Central memory CD8-positive, alpha-beta T cell (primary cell): ENCODE measurements around the gene AXIN1.
A peak's percentile ranks its signal among the peaks of the same experiment; 100 is the strongest.
"Not testable (repeated sequence)": the region's sequence is repeated elsewhere in the genome, so short reads cannot be mapped to it uniquely, and the experiment has no call there.

Source experiments
- ATAC-seq: fragments of 150-1000 bp; cut with Tn5 transposase; replicated peaks from 2 replicates; pipeline ENCODE4 v1.10.0; 2022; ENCODE audit warnings: mild to moderate bottlenecking, moderate FRiP score, moderate number of reproducible peaks; ENCODE audit not compliant: poor library complexity, severe bottlenecking; ENCODE audit errors: extremely low read depth
- DNase-seq, 2 donors: peaks; one replicate each; pipeline ENCODE4 v3.0.0; 2021; ENCODE audit warnings: low spot score in 2 of 2
- H3K27ac Mint-ChIP-seq: one replicate; pipeline ENCODE4 v1.8.0; 2022; ENCODE audit warnings: low read depth, mild to moderate bottlenecking, moderate library complexity, mixed read lengths
- H3K27me3 Mint-ChIP-seq: one replicate; pipeline ENCODE4 v1.8.0; 2022; ENCODE audit warnings: mixed read lengths
- H3K36me3 Mint-ChIP-seq: one replicate; pipeline ENCODE4 v1.8.0; 2022; ENCODE audit warnings: mild to moderate bottlenecking, moderate library complexity, mixed read lengths; ENCODE audit not compliant: insufficient read depth
- H3K4me1 Mint-ChIP-seq: one replicate; pipeline ENCODE4 v1.8.0; 2022; ENCODE audit warnings: mixed read lengths
- H3K4me3 Mint-ChIP-seq: one replicate; pipeline ENCODE4 v1.8.0; 2022; ENCODE audit warnings: mild to moderate bottlenecking, moderate library complexity, mixed read lengths
- H3K9me3 Mint-ChIP-seq: one replicate; pipeline ENCODE4 v1.8.0; 2022; ENCODE audit warnings: mixed read lengths

The AXIN1 gene

DNA sequence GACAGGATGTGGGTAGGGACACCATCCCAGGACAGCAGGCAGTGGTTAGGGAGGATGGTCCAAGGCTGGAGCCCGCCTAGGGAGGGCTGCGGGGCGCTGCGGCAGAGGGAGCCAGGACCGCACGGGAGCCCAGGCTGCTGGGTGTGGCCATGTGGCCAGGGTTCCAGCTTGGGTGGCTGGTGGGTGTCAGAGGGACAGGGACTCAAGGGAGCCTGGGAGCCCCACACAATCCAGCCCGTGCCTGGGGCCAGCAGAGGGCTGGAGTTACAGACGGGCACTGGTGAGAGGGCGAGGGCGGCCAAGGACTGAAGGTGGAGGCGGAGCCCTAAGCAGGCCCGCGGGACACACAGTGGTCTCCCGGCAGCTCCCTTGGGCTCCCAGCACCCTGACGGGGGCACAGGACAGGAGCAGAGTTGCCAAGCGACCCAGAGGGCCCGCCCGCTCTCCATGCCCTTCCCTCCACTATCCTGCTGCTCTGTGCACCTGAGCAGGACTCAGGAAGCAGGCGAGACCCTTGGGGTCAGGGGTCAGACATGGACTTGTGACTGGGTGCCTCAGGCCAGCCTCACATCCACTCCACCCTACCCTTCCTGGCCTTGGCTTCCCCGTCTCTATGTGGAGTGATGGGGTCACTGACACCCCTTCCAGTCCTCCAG is 10.7 kb upstream of the AXIN1 start:
- no peaks in the 10 kb centered on the region for H3K27me3 Mint-ChIP-seq
- no peak overlapping the region for H3K27ac Mint-ChIP-seq
- H3K9me3 Mint-ChIP-seq, result no peaks in the 10 kb centered on the region
- DNase-seq (no peak), ATAC-seq (no peak)
- H3K4me3 Mint-ChIP-seq, result peak overlapping the region; percentile 34
- peaks cover 5% of the 10 kb centered on the region for H3K36me3 Mint-ChIP-seq
- H3K4me1 Mint-ChIP-seq, result peaks cover 6% of the 10 kb centered on the region

DNA sequence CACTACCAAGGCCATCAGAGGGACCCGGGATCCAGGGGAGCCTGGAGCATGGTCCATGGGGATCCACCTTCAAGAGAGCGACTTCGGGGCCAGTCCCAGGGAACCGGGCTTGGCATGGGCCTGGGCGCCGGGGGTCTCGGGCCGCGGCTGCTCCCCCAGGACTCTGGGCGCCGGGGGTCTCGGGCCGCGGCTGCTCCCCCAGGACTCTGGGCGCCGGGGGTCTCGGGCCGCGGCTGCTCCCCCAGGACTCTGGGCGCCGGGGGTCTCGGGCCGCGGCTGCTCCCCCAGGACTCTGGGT is 10.1 kb upstream of the AXIN1 start:
- H3K27me3 Mint-ChIP-seq, H3K9me3 Mint-ChIP-seq, DNase-seq, H3K27ac Mint-ChIP-seq, H3K4me3 Mint-ChIP-seq, H3K4me1 Mint-ChIP-seq, H3K36me3 Mint-ChIP-seq, ATAC-seq: not testable (repeated sequence)

DNA sequence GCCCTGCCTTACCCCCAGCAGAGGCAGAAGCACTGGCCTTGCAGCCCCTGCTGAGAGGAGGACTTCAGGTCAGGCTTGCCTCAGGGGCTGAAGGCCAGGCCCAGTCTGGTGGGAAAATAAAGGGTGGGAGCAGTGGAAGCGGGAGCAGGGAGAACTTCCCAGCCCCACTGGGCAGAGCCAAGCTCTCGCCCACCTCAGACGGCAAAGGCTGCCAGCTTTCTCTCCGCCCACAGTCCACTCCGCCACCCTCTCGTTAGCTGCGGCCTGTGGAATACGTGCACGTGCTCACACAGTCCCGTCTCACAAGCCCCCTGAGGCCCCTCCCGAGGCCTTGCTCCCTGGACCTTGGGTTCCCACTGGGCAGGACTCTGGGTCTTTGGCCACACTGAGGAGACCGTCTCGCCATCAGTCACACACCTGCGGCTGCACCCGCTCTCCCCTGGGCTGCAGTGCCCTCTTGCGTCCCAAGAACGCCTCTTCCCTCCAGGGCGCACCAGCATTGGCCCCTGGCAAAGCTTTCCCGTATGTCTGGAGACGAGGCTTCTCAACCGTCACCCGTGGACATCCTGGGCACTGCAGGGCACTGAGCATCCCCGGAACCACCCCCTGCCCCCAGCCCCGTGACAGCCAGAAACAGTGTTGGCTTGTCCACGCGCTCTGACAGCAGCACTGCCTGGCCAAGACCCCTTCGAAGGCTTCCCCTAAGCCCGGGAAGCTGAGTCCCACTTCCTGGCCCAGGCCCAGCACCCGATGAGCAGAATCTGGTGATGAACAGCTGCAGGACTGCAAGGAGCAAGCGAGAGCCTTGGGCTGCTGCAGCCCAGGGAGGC is 9.6 kb upstream of the AXIN1 start:
- ATAC-seq (peak; percentile 89), DNase-seq (peak; percentile 55 to 60)
- H3K9me3 Mint-ChIP-seq, result no peaks in the 10 kb centered on the region
- H3K4me3 Mint-ChIP-seq, result no peak overlapping the region
- H3K36me3 Mint-ChIP-seq, result peaks cover 4% of the 10 kb centered on the region
- no peak overlapping the region for H3K27ac Mint-ChIP-seq
- H3K4me1 Mint-ChIP-seq, result peaks cover 6% of the 10 kb centered on the region
- H3K27me3 Mint-ChIP-seq, result no peaks in the 10 kb centered on the region

DNA sequence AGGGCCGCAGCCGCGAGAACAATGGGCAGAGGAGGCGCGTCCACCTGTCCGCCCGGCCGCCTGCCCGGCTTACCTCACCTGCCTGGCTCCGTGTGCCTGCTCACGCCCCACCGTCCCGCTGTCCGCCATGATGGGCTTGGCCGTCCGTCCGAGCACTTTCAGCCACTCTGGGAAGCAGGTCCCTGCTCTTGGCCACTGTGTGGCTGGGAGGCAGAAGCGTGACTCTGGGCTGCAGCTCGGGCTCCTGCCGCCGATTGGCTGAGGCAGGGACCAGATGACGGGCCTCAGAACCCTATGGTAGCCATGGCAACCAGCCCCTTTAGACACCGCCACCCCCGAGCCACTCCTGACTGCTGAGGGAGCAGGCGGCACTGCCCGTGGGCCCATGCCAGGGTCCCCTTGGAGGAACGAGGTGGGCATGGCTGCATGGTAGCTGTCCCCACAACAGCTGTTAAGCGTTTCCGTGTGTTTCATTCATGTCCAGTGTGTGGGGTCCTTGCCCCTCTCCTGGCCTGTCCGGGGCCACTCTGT is 8.9 kb upstream of the AXIN1 start:
- H3K36me3 Mint-ChIP-seq, result peaks cover 2% of the 10 kb centered on the region
- H3K4me1 Mint-ChIP-seq, result peaks cover 6% of the 10 kb centered on the region
- no peaks in the 10 kb centered on the region for H3K27me3 Mint-ChIP-seq
- H3K27ac Mint-ChIP-seq, result no peak overlapping the region
- H3K9me3 Mint-ChIP-seq, result no peaks in the 10 kb centered on the region
- no peak for ATAC-seq
- no peak for DNase-seq
- no peak overlapping the region for H3K4me3 Mint-ChIP-seq

DNA sequence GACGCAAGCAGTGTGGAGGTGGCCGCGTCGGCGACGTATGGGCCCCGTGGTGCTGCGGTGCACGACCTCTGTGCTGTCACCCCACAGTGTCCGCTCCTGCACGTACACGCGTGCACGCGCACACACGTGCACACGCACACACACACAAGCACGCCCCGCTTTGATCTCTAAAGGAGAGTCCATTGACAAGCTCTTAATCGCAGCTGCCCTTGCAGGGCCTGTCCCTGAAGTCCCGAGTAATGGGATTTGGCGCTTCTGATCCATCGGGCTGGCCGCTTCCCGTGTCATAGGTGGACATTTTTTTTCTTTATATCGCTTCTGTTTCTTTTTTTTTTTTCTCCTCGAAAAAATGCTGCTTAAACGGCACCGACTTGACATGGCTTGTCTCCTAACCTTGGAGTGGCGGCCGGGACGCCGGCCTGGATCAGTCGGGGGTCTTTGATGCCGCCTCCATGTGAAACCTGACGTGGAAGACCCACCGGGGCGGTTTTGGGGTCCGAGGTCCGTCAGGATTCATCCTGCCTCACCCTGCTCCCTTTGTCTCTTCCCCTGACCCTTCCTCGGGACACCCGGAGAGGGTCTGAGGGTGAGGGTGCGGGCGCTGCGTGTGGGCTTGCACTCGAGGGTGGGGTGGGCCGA is 8.3 kb upstream of the AXIN1 start:
- H3K27me3 Mint-ChIP-seq, result no peaks in the 10 kb centered on the region
- no peak overlapping the region for H3K27ac Mint-ChIP-seq

DNA sequence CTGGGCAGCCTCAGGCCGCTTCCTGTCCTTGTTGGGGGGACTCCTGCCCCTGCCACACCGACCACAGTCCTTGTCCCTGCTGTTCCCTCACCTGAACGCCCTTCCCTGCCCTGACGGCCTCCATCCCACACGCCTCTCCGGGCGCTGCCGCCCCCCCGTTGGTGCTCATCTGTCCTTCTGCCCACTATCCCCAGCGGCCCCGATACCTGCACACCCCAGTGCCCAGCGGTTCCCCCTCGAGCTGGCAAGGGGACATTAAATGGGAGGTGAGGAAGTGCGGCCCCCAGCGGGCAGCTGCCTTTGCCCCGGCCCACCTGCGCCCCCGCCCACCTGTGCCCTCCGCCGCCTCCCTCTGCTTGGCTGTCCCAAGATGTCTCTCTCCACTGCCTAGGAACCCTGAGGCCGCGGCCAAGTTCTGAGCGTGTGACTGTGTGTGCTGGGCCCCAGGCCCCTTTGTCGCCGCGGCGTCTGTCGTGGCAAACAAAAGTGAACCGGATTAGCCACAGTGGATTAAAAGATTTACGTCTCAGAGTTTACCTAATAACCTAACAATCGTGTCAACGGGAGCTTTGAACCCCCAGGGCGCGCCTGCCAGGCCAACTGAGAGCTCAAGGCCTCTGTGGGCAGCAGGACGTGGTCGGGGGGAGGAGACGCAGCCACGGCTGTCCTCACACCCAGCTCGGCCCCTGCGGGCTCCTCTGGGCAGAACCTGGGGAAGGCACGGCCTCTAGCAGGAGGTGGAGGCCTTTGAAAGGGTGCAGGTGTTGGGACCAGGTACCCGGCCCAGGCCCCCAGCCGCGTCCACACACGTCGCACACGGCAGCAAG is 7.6 kb upstream of the AXIN1 start:
- no peak overlapping the region for H3K4me3 Mint-ChIP-seq

More for the DNA sequence above, 8.3 kb upstream of the AXIN1 start:
- no peak for DNase-seq
- Mint-ChIP-seq H3K4me1 (peaks cover 6% of the 10 kb centered on the region), H3K36me3 (peaks cover 2% of the 10 kb centered on the region), H3K4me3 (no peak overlapping the region), H3K9me3 (no peaks in the 10 kb centered on the region)
- no peak for ATAC-seq

DNA sequence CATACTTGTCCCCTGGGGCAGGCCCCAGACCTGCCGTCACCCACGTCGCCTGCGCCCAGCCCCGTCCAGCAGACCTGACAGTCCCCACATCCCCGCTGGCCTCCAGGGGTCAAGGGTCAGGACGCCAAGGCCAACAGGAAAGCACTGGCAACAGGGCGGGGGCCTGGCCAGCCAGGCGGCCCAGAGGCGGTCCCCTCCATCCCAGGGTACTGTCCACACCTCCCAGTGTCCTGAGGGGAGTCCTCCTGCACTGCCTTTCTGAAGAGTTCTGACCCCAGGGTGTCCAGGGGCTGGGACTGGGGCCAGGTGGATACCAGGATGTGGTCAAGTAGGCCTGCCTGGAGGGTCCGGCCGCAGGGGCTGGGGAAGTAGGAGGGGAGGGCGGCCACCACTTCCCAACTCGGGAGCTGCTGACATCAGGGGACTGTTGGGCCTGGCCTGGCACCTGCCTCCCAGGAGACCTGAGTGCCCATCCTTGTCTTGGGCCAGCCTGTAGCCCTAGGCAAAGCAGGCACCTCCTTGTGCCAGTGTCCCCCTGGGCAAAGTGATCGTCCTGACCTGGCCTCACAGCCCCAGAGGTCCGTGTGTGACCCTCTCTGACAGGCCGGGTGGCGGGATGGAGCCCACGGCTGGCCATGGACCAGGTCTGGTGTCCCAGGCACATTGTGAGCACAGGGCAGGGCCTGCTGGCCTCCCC is 6.7 kb upstream of the AXIN1 start:
- Mint-ChIP-seq H3K4me3 (no peak overlapping the region), H3K4me1 (peaks cover 18% of the 10 kb centered on the region), H3K27ac (no peak overlapping the region)

More for the DNA sequence above, 7.6 kb upstream of the AXIN1 start:
- Mint-ChIP-seq H3K27ac (no peak overlapping the region), H3K27me3 (no peaks in the 10 kb centered on the region), H3K36me3 (peaks cover 4% of the 10 kb centered on the region), H3K4me1 (peaks cover 11% of the 10 kb centered on the region), H3K9me3 (no peaks in the 10 kb centered on the region)
- DNase-seq, result no peak
- no peak for ATAC-seq

DNA sequence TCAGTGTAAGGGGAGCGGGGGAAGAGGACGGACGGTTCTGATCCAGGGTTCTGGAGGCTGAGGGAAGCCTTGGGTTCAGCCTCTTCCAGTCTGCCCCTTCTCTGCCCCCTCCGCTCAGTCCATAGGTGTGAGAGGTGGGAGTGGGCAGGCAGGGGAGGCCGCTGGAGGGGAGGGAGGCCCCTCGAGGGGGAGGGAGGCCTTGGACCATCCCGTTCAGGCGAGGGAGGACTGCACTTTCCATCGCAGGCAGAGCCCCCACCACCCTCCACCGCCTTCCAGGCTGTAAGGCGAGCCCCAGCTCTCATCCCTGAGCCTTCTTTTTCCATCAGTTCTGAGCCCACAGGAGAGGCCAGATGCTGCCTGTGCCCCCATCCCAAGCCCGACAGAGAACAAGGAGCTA is 4.2 kb upstream of the AXIN1 start:
- H3K27me3 Mint-ChIP-seq, result no peaks in the 10 kb centered on the region
- DNase-seq (no peak), ATAC-seq (no peak)
- no peak overlapping the region for H3K27ac Mint-ChIP-seq
- H3K36me3 Mint-ChIP-seq, result peaks cover 13% of the 10 kb centered on the region
- no peak overlapping the region for H3K4me3 Mint-ChIP-seq
- peaks cover 19% of the 10 kb centered on the region for H3K4me1 Mint-ChIP-seq
- no peaks in the 10 kb centered on the region for H3K9me3 Mint-ChIP-seq

More for the DNA sequence above, 6.7 kb upstream of the AXIN1 start:
- Mint-ChIP-seq H3K9me3 (no peaks in the 10 kb centered on the region), H3K27me3 (no peaks in the 10 kb centered on the region), H3K36me3 (peaks cover 7% of the 10 kb centered on the region)
- no peak for ATAC-seq
- DNase-seq, result no peak

DNA sequence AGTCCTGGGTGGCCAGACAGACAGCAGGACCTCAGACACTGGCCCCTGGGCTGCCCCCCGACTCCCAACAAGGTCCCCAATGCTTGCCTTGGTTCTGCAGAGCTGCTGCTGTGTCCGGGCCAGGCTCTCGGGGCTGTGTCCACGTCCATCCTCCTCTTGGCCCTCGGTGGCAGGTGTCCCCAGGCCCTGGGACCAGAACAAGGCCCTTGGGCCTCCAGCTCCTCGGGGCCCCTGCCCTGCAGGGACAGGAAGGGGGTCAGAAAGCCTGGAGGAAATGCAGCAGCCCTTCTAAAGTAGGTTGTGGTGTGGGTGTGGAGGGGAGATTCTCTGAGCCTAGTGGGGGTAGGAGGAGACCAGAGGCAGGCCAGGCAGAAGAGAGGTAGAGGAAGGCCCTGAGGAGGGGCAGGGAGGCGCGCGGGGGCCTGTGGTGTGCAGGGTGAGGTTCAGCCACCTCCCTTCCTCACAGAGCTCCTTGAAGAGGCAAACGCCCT is 2.5 kb upstream of the AXIN1 start:
- H3K36me3 Mint-ChIP-seq, result peaks cover 23% of the 10 kb centered on the region
- H3K4me1 Mint-ChIP-seq, result peaks cover 25% of the 10 kb centered on the region
- peak overlapping the region; percentile 88 for H3K27ac Mint-ChIP-seq
- H3K9me3 Mint-ChIP-seq, result no peaks in the 10 kb centered on the region
- DNase-seq (peak in 1 of 2 donors; percentile 52), ATAC-seq (peak; percentile 64)
- H3K4me3 Mint-ChIP-seq, result peak overlapping the region; percentile 78
- H3K27me3 Mint-ChIP-seq, result no peaks in the 10 kb centered on the region

DNA sequence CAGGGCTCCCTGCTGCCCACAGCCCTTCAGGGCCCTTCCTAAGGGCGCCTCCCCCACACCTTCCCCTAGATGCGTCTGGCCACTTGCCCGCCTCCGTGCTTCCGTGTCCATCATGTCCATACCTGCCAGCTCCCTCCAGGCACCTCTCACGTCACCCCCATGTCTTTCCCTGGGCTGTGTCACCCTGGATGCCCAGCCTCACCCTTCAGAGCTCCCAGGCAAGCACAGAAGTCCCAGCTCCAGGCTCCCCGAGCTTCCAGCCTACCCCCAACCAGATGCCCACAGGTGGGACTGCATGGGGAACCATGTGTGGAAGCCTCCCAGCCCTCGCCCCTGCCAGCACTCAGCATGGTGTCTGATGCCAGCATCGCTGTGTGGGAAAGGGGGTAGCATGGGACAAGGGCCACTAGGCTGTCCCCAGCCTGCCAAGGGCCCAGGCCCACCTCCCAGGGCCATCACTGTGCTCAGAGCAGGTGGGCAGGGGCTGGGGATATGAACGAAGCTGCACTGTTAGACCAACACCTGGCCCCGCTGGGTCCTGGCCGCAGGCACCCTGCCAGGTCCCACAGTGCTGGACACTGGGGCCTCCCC is 1.9 kb upstream of the AXIN1 start:
- peak overlapping the region; percentile 88 for H3K27ac Mint-ChIP-seq
- no peak for DNase-seq

DNA sequence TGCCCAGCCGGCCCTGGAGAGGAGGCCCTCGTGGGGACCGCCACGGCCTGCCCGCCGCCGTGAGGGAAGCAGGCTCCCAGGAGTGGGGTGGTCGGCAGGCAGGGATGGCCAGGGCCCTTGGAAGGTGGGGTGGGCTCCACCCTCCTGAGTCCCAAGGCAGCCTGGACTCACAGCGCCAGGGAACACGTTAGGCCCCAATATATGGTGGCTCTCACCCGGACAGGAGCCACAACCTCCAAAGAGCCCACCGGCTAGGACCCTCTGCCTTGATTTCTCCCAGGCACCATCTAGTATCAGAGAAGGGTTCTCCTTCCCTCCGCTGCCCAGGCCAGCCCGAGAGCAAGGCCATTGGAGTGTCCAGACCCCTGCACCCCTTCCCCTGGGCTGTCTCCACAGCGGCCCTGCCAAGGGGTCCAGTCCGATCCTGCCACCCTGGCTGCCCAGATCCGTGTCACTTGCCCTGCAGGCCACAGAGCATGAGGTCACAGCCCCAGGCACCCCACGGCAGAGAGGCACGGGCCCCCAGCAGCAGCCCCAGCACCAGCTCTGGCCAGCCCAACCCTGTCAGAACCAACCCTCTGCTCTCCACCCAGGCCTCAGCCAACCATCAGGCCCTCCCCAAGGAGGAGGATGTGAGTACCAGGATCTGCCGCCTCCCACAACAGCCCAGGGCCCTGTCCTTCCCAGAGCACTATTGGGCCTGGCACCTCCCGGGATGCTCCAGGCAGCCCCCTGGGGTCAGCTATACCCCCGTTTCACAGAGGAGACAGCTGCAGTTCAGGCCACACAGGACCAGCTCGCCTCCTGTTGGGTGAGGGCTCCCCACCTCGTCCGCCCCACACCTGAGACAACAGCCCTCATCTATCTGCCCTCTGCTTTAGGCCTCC is 1.1 kb upstream of the AXIN1 start:
- no peak for DNase-seq

More for the DNA sequence above, 1.9 kb upstream of the AXIN1 start:
- Mint-ChIP-seq H3K4me1 (peaks cover 25% of the 10 kb centered on the region), H3K36me3 (peaks cover 23% of the 10 kb centered on the region), H3K9me3 (no peaks in the 10 kb centered on the region), H3K4me3 (peak overlapping the region; percentile 78), H3K27me3 (no peaks in the 10 kb centered on the region)
- ATAC-seq, result no peak

More for the DNA sequence above, 1.1 kb upstream of the AXIN1 start:
- Mint-ChIP-seq H3K4me1 (peaks cover 25% of the 10 kb centered on the region), H3K9me3 (no peaks in the 10 kb centered on the region), H3K36me3 (peaks cover 23% of the 10 kb centered on the region), H3K27me3 (no peaks in the 10 kb centered on the region), H3K4me3 (peak overlapping the region; percentile 78), H3K27ac (peak overlapping the region; percentile 88)
- no peak for ATAC-seq
